Glomerular visceral epithelial cell (primary cell): ENCODE measurements around the gene TIGD7.
A peak's percentile ranks its signal among the peaks of the same experiment; 100 is the strongest.
"Not testable (repeated sequence)": the region's sequence is repeated elsewhere in the genome, so short reads cannot be mapped to it uniquely, and the experiment has no call there.

ENCODE experiments used
- DNase-seq: peaks from one replicate; pipeline ENCODE4 v3.0.0-alpha.2; 2016; ENCODE audit errors: extremely low spot score

The TIGD7 gene

DNA sequence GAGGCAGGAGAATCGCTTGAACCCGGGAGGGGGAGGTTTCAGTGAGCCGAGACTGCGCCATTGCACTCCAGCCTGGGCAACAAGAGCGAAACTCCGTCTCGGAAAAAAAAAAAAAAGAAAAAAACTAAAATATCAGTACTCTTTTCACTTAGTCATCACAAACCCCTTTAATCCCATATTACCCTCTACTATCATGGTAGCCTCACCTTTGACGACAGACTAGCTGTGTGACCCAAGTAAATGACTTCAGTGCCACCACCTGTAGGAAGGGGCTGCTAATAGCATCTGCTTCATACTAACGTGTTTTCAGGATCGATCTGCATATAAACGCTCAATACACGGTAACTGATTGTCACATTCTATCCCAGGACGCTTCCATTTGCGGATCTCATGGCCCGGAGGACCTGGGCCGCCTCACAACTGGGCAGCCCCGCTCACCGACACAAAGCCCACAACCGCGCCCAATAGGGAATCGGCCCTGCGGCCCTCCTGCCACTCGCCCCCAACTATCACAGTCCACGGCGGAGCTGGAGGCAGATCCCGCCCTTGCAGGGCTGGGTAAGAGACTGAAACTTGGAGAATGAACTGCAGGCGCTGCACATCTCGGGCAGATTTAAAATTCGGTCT is 23.0 kb downstream of the TIGD7 start:
- peak; percentile 70 for DNase-seq

DNA sequence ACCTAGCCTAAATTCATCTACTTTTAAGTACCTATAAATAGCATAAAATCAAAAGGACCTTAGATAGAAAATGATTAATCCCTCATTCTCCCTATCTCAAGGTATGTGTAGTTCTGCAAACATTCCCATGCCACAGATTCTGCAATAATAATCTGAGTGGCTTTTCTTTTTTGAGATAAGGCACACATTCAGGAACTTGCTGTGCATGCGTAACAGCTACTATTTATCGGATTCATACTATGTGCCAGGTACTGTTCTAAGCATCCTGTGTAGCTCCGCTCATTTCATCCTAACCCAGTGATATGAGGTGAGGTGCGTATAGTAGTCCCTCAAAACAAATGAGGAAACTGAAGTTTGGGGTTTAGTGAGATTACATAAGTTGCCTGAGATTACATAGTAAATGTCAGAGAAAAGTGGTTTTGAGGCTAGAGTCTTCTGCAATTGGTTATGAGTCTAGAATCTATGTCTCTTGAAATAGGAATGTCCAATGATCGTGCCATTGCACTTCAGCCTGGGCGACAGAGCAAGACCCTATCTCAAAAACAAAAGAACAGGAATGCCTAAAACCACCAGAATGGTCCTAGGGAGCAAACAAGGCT is 23.9 kb downstream of the TIGD7 start:
- DNase-seq = no peak

DNA sequence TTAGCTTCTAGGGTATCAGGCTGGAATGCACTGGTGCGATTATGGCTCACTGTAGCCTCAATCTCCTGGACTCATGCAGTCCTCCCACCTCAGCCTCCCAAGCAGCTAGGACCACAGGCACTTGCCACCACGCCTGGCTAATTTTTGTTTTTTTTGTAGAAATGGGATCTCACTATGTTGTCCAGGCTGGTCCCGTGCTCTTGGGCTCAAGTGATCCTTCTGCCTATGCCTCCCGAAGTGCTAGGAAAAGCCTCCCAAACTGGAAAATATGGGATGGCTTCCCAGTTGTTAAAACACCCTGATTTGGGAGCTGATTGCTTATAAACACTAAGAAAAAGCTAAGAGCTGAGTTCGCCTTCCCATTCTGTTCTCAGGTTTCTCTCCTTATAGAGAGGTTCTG is 28.6 kb downstream of the TIGD7 start:
- DNase-seq = no peak

DNA sequence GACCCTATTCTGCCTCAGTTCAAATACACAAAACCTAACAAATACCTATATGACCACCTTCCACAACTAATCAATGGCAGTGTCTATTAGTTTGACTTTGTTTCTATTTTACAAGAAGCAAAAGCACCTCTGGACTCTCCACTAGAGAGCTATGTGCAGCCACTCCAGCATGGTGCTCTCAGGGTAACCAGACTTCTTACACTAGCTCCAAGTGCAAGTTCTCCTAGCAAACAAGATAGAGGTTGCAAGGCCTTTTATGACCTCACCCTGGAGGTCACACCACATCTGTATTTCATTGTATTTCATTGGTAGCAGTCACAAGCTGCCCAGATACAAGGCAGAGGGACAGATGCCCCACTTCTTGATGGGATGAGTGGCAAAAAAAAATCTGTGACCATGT is 30.3 kb downstream of the TIGD7 start:
- DNase-seq = no peak

DNA sequence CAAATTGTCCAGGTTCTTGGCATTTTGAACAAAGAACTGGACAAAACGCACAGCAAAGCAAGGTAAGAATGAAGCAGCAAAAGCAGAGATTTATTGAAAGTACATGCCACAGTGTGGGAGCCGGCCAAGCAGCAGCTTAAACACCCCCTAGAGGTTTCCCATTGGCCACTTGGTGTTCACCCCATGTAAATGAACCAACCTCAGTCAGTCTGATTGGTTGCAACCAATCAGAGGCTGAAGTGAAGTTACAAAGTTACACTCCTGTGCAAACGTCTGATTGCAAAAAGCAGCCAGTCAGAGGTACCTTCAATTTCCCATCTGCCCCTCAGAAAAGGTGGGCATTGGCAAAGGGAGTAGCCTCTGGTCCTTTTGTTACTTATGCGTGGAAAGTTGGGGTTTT is 30.7 kb downstream of the TIGD7 start:
- DNase-seq = peak; percentile 20

DNA sequence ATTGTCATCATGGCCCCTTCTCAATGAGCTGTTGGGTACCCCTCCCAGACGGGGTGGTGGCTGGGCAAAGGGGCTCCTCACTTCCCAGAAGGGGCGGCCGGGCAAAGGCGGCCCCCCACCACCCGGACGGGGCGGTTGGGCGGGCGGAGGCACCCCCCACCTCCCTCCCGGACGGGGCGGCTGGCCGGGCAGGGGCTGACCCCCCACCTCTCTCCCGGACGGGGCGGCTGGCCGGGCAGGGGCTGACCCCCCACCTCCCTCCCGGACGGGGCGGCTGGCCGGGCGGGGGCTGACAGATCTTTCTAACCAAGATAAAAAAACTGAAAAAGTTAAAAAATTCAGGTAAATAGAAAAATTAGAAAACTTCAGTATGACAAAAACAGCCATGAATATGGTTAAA is 33.9 kb downstream of the TIGD7 start:
- DNase-seq = not testable (repeated sequence)

DNA sequence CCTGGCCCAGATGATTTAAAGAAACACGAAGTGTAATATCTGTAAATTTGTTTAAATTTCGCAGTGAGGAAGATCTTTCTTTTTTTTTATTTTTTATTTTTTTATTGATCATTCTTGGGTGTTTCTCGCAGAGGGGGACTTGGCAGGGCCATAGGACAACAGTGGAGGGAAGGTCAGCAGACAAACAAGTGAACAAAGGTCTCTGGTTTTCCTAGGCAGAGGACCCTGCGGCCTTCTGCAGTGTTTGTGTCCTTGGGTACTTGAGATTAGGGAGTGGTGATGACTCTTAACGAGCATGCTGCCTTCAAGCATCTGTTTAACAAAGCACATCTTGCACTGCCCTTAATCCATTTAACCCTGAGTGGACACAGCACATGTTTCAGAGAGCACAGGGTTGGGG is 34.5 kb downstream of the TIGD7 start:
- DNase-seq = not testable (repeated sequence)

DNA sequence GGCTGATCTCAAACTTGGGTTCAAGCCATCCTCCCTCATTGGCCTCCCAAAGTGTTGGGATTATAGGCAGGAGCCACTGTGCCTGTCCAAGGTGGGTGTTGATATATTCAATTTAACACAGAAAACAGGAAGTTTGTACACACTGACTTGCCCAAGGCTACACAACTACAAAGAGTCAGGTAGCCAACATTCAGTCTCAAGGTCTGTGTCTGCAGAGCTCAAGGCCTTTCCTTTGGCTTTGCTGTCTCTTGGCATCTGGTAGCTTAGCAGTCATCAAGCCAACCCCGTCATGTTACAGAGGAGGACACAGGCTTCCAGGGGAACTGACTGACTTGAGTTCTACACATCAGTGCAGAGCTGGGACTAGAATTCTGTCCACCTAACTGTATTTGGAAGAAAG is 36.9 kb downstream of the TIGD7 start:
- no peak for DNase-seq

DNA sequence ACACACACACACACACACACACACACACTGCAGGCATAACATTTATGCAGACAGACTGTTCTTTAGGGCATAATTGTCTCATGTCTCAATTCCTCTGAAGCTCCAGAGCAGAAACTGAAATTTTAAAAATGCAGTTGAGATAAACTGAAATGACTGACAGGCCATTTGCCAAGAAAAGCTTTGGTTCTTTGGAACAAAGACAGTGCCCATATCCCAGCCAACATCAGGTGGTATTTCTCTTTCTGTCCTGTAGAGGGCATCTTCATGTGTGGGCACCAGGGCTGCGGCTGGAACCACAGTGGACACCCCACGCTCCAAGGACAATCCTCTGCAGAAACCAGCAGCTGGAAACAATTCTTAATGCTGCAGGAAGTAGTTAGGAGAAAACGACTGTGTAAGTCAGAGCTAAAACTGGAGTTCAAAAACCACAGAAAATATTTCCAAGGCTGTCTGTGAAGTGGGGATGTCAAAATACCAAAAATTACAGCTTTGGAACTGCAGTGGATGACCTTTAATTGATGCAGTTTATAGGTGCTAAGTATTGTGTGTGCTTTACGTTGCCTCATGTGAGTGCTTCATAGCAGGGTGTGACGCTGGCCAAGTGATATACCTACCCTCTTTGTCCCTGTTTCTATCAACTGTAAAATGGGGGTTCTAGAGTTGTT is 38.2 kb downstream of the TIGD7 start:
- DNase-seq = peak; percentile 30

DNA sequence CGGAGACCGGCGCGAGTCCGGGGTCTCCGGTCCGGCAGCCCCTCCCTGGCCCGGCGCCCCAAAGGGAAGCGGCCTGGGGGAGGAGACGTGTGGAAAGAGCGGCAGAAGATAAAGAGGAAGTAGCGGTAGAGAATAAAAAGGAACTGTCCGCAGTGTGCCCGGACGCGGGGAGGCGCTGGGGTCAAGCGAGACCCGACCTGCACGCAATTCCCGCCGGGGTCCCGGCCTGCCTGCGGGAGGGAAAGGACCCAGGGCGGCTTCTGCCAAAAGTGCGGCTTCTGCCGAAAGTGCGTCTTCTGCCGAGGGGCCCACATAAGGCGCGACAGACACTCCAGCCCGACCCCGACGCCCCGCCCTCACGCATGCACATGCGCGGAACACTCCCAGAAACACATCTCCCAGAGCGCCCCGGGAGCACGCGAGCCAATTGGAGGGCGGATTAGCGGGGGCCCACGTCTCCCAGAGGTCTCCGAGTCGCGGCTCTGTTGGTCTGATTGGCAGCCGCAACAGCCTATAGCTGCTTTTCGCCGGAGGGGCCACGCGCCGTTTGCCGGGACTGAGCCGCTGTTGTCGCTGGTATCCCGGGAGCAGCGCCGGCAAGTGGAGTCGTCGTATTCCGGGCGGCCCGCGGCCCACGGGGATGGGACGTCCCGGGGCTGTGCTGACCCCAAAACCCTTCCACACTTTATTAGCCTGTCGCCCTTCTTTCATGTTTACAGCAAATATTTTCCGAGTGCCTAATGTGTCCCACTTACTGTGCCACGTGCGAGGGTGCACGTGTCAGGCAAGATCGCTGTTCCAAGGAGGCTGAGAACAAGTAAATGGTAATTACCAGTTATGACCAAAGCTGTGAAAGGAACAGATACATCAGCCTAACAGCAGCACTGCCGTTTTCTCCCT is 40.8 kb downstream of the TIGD7 start:
- peak; percentile 96 for DNase-seq

DNA sequence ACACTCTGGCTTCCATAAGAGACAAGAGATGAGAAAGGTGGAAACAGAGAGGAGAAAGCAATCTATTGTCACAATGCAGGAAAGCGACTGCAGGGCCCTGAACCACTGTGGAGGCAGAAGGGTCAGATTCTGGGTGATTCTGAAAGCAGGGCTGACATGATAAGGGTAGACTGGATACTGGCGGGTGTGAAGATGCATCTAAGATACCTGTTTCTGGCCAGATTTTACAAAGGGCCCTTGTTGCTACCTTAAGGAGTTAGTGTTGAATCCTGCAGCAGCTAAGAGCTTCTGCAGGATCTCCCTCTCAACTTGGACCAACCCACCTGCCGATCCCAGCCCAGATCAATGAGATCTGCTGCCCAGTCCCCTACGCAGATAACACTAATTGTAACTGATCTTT is 42.7 kb downstream of the TIGD7 start:
- no peak for DNase-seq

DNA sequence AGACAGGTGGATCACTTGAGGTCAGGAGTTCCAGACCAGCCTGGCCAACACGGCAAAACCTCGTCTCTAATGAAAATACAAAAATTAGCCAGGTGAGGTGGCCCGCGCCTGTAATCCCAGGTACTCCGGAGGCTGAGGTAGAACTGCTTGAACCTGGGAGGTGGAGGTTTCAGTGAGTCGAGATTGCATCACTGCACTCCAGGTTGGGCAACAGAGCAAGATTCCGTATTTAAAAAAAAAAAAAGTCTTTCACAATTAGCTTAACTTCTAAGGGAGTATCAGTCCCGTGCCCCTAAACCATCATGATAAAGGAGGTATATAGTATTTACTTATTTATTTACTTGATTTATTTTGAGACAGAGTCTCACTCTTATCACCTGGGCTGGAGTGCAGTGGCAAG is 45.4 kb downstream of the TIGD7 start:
- no peak for DNase-seq

DNA sequence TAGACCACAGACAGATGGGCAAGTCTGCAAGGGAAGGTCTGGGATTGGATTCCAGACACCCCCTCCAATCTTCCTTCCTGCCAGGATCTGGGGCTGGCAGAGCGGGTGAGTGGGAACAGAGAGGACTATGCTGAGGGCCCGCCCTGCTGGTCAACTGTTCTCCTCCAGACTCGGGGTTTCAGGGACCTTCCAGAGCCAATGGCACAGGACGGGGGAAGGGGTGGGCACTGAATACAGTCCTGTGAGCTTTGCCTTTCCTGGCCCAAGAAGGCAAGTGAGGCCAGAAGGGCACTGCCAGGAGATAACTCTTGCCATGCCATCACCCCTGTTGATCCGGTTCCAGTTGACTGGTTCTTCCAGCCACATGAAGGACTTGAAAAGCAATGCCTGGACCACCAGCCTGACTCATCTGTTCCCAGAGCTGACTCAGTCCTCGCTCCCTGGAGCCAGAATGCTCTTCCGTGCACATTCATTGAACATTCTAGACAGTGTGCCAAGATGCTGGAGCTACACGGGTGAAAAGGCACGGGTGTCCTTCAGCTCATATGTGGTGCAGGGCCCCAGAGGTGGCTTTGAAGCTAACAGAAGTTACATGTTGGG is 48.3 kb downstream of the TIGD7 start:
- DNase-seq = peak; percentile 93

DNA sequence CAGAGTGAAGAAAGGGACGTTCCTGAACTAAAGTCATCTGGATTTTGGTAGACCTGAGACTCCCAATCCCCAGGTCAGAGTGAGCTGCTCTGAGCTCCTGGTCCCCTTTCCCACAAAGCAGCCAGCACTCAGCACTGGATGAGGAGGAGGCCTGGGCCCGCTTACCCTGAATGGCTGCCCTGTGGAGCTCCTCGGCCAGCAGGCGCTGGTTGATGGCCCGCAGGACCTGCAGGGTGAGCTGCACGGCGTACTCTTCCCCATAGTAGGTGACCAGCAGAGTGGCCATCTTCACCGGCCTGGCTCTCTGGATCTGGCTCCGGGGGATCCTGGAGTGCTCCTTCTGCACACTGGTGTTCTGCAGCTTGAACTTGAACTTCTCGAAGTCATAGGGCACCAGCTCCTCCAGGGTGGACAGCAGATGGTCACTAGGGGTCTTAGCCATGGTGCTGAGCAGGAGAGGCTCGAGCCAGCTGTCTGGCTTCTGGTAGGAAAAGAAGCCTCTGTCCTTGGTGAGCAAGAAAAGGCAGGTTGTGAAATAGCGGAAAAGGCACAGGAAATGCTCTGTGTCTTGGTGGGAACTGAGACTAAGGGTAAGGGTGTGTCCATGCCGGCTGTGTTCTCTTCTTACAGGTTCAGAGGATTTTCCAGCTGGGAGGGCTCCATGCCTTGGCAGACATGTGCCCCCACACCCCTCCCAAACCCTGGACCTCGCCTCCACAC is 48.9 kb downstream of the TIGD7 start, which contains the start of gene MEFV:
Gene MEFV, minus strand, starts transcription at position 488 of the 720 bp plus-strand sequence. Its CDS starts 46 bp downstream, at position 442.
- DNase-seq = peak; percentile 76

DNA sequence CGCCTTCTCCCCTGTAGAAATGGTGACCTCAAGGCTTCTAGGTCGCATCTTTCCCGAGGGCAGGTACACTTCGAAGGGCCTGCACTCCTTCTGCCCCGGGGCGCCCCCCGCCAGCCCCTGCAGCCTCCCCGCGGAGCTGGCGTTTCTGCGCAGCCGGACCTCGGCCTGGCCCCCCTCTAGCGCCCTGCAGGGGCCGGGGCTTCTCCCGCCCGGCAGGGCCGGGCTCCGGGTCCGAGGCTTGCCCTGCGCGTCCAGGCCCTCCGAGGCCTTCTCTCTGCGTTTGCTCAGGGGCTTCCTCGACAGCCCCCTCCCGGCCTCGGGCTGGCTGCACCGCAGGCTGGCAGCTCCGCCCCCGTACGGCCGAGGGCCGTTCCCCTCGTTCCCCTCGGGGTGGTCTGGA is 50.9 kb downstream of the TIGD7 start:
- no peak for DNase-seq

DNA sequence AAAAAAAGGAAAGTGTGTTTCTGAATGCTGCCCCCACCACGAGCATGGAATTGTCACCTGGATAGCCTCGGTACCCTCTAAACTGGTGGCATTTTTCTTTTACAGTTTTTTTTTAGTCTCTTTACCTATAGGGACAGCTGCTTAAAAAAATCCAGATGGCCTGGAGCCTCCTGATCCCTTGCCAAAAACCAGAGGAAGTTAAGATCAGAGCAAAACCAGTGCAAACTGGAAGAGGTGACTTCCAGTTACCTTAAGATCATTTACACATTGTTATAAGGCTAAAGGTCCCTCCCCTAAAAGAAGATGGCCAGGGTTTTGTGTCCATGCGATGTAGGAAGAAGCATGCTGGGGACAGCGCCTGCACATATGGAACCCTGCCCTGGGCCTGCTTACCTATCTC is 52.3 kb downstream of the TIGD7 start:
- DNase-seq = no peak

DNA sequence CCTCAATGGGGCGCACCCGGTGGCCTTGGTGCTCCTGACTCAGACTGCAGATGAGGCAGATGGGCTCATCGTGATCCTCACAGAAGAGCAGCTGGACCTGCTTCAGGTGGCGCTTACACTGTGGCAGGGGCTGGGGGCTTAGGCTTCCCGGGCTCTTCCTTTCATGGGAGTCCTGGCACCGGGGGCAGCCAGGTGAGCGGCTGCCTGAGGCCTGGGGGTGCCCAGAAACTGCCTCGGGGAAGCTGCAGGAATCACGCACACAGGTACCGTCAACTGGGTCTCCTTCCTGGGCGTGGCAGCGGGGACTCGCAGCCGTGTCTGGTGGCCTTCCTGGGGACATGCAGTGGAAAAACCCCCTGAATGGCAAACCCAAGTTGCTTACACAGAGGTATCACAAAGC is 55.8 kb downstream of the TIGD7 start:
- no peak for DNase-seq

DNA sequence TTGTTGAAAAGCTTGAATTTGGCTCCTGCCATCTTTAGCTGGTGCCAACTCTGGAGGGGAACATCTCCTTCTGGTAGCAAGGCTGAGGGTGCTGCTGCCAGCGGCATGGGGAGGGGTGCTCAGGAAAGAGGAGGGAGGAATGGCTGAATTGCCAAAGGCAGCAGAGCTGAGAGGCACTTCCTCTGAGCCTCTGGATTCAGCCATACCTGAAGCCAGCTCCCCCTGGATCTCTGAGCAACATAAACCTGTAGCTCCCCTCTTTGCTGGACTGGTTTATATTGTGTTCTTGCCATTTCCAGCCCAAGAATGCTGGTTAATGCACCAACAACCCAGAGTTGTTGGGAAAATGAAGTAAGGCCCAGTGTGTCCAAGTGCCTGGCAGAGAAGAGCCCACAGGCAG is 56.2 kb downstream of the TIGD7 start:
- no peak for DNase-seq
